Mucosa of descending colon (tissue), 3 donors: ENCODE results near the gene PAQR4. TPM values are rescaled to one million over a fixed set of nuclear protein-coding genes. Genes with fewer than 3 reads are reported as not detected.

ENCODE experiments used
- ATAC-seq: fragments of 200-7000 bp; cut with Tn5 transposase; one replicate; pipeline ENCODE4 v1.9.1; 2020; ENCODE audit warnings: mild to moderate bottlenecking, moderate library complexity
- DNase-seq, 3 donors: peaks; one replicate each; pipeline ENCODE4 v3.0.0-alpha.2; 2020
- H3K36me3 ChIP-seq: fragments of 200-600 bp; one replicate; pipeline ENCODE4 v1.8.0; 2021; ENCODE audit warnings: low read depth, mild to moderate bottlenecking
- H3K4me1 ChIP-seq: fragments of 200-600 bp; one replicate; pipeline ENCODE4 v1.8.0; 2021; ENCODE audit warnings: low read depth, mild to moderate bottlenecking
- H3K4me3 ChIP-seq: fragments of 200-600 bp; one replicate; pipeline ENCODE4 v1.8.0; 2021; ENCODE audit warnings: mild to moderate bottlenecking
- H3K9me3 ChIP-seq: fragments of 200-600 bp; one replicate; pipeline ENCODE4 v1.8.0; 2021; ENCODE audit warnings: mild to moderate bottlenecking
- intact Hi-C, 2 donors: fragments of 100-400 bp; cut with DNase I in 1 of 2; cut with micrococcal nuclease in 1 of 2; formaldehyde crosslinking; loops; one replicate each; pipeline versions ENCODE4 v1.11.0 to v1.11.1; 2022; cut with DNase I, micrococcal nuclease
- long read RNA-seq, 2 donors: library from polyadenylated mRNA; unstranded; transcript quantifications; one replicate each; pipeline ENCODE4 v2.0.0, GENCODE V29; 2019 to 2021
- total RNA-seq, 3 donors: library from RNA; stranded (reverse); fragmentation: NEBNext Ultra II Directional in 2 of 3; extraction: Animal tissue kit (Norgen Biotek cat#: 25700) in 2 of 3; gene quantifications; one replicate each; pipeline versions ENCODE4 v1.2.1 to v1.2.4, GENCODE V29; 2021 to 2023
- TF ChIP-seq, protein P1 (sequence below): fragments of 200-600 bp; IDR thresholded peaks from one replicate; pipeline ENCODE4 v1.8.0; 2022; ENCODE audit warnings: antibody characterized with exemption, mild to moderate bottlenecking
- donor health status: DM: no; HTN: no; CAD: no; lungs with moderate emphysema.
- donor health status: DM: no; HTN: no; CAD: no.
- donor health status: DM: no; HTN: yes; CAD: no.

The PAQR4 gene
- total RNA-seq: 10 to 100 TPM in 1 of 3 donors, 1 to 10 TPM in 2; 4.2 to 16.1 (median 8.0) TPM
- long read RNA-seq, donor 1, transcript PAQR4-202 (3 exons, 2,793 nt): major isoform, 5 of 10 reads
- long read RNA-seq, donor 1, partial matches to known transcripts: 2 of 10 reads
- long read RNA-seq, donor 1, other reads (novel, unspliced or antisense): 1 of 10 reads
- long read RNA-seq, donor 2, partial matches to known transcripts: 1 of 1 reads
- long read RNA-seq, donor 2, other reads (novel, unspliced or antisense): 0 of 1 reads

DNA sequence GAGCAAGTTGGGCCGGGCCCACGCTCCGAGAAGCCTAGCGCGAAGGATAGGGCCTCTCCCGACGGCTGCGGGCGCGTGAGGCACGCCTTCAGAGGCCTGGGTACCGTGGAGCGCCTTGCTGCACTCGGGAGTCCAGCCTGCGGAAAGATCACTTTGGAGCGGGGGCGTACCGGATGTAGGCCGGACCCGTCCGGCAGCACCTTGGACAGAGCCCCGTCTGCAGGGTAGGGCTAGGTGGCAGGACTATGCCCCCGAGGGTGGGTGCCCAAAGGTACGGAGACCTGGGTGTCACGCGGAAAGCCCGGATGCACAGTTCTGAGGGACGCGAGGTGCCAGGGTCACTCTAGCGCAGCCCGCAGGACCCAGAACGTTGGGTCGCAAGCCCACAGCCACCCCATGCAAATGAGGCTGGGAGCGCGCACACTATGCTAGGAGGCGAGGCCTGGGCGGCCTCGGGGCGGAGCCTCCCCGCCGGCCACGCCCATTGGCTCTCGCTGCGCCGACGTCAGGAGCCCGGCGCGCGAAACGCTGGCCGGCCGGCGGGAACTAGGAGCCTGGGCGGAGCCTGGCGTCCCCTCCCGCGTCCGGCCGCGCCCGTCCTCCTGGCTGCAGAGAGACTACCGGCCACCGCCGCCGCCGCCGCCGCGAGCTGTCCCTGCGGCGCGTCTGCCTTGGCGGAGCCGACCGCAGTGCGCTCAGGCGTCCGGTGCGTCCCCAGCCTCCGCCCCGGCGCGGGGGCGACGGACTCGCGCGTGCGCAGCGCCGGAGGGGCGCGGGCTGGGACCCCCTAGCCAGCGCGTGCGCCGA, at the start of gene PAQR4:
PAQR4 (plus strand) TSS at position 611 of the 807 bp plus-strand sequence. CDS start 327 bp downstream, outside the sequence.
- peaks cover 31% of the 10 kb centered on the region for H3K4me1 ChIP-seq
- H3K4me3 ChIP-seq: peak within 1 kb of the TSS; percentile 42
- DNase-seq (peak; percentile 88 to 93 (median 90)), ATAC-seq (peak; percentile 85)
- intact Hi-C loops: no loop called here
- H3K36me3 ChIP-seq: no peaks in the 10 kb centered on the region
- TF ChIP-seq, protein P1, sequence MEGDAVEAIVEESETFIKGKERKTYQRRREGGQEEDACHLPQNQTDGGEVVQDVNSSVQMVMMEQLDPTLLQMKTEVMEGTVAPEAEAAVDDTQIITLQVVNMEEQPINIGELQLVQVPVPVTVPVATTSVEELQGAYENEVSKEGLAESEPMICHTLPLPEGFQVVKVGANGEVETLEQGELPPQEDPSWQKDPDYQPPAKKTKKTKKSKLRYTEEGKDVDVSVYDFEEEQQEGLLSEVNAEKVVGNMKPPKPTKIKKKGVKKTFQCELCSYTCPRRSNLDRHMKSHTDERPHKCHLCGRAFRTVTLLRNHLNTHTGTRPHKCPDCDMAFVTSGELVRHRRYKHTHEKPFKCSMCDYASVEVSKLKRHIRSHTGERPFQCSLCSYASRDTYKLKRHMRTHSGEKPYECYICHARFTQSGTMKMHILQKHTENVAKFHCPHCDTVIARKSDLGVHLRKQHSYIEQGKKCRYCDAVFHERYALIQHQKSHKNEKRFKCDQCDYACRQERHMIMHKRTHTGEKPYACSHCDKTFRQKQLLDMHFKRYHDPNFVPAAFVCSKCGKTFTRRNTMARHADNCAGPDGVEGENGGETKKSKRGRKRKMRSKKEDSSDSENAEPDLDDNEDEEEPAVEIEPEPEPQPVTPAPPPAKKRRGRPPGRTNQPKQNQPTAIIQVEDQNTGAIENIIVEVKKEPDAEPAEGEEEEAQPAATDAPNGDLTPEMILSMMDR: no peak
- no peaks in the 10 kb centered on the region for H3K9me3 ChIP-seq

DNA sequence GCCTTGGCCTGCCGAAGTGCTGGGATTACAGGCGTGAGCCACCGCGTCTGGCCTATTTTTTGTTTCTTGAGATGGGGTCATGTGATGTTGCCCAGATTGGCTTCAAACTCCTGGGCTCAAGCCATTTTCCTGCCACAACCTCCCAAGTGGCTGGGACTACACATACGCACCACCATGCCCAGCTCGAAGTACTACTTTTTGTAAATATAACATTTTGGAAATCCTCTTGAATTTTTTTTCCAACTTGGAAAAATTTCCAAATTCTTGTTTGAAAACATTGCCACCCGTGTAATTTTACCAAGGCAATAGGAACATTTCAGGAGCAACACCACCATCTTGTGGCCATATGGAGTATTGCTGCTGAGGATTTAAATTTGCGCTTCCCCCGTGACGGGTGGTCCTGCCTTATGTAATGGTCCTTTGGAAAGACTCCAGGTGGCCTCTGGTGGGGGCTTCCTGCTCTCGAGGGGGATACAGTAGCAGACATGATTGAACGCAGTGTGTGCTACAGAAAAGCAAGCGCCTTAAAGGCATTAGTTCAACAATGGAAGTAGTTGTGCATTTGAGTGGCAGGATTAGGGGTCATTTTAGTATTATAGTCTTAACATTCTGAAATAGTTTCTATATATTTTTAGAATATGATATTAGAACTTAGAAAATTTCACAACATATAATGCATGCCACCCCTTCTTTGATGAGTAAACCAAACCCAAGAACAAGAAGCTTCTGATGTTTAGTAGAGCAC, 49.5 kb upstream of the PAQR4 start:
- ATAC-seq: peak; percentile 69
- intact Hi-C loops: loop anchor here (5.0 to 10.0 kb wide), 2 partner anchors 45 to 47 kb away; no protein-coding TSS in a partner anchor
- no peaks in the 10 kb centered on the region for H3K36me3 ChIP-seq

DNA sequence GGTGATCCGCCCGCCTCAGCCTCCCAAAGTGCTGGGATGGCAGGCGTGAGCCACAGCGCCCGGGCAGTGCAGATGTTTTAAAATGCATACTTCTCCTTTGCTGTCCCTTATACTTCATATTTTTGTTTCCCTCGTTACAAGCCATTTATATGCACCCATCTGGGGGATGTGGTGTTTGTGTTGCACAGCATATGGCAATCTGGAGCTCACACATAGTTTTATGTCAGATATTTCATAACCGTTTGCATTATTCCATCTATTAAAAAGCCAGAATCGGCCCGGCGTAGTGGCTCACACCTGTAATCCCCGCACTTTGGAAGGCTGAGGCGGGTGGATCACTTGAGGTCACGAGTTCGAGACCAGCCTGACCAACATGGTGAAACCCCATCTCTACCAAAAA, 45.7 kb upstream of the PAQR4 start:
- peaks cover 9% of the 10 kb centered on the region for H3K4me1 ChIP-seq
- ATAC-seq: no peak
- H3K4me3 ChIP-seq: no peak overlapping the region
- no peak for DNase-seq
- H3K36me3 ChIP-seq: no peaks in the 10 kb centered on the region
- TF ChIP-seq, protein P1: no peak
- no peaks in the 10 kb centered on the region for H3K9me3 ChIP-seq
- intact Hi-C loops: loop anchor here (5.0 to 10.0 kb wide), 2 partner anchors 49 to 51 kb away; no protein-coding TSS in a partner anchor

More for the DNA sequence above, 49.5 kb upstream of the PAQR4 start:
- TF ChIP-seq, protein P1: peak; percentile 89
- Histone ChIP-seq H3K9me3 (no peaks in the 10 kb centered on the region), H3K4me1 (peaks cover 5% of the 10 kb centered on the region), H3K4me3 (no peak overlapping the region)
- DNase-seq: peak in 1 of 3 donors; percentile 68

DNA sequence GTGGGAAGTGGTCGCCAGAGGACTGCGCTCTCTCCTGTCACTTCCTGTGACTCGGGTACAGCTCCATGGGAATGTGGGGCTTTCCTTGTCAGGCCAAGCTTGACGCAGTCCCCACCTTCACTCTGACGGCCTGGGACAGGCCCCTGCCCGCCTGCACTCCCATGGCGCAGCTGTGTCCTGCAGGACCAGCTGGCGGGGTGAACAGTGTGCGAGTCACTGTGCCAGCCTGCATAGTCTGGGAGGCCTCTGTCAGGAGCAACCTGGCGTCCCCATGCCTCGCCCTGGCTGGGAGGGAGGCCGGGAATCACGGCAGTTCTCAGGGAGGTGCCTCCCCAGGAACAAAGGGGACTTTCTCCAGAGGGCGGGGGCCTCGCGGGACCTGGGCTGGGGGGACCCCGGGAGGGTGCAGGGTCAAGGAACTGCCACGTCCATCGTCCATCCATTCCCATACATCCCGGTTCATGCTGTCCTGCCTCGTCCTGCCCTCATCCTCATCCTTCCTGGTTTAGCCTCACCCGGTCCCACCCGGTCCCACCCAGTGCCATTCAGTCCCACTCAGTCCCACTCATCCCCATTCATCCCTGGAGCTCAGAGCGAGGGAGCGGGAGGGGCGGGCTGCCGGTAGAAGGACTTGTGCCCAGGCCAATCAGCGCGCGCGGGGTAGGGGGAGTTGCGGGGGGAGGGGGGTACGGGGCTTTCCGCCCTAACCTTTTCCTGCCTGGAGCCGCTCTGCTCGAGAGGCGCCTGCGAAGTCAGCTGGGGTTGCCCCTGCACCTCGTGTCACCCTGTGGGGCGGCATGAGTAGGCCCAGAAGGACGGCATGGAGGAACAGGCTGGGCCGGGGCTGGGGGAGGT, 44.0 kb upstream of the PAQR4 start:
- H3K4me1 ChIP-seq: peaks cover 5% of the 10 kb centered on the region
- ATAC-seq (no peak), DNase-seq (peak in 1 of 3 donors; percentile 39)
- intact Hi-C loops: loop anchor here (5.0 to 10.0 kb wide), 2 partner anchors 50 to 53 kb away; no protein-coding TSS in a partner anchor
- no peaks in the 10 kb centered on the region for H3K36me3 ChIP-seq
- H3K9me3 ChIP-seq: no peaks in the 10 kb centered on the region
- TF ChIP-seq, protein P1: no peak
- H3K4me3 ChIP-seq: no peak overlapping the region
